RWPE1 (cell line): ENCODE measurements around the gene AKR1D1.

Experiments
- CTCF ChIA-PET: fragments of 350-600 bp; sonication (Branson Sonifier 250); formaldehyde crosslinking; extraction: SDS; loops from one replicate; lab custom pipeline; 2021; lab: Yijun Ruan, JAX
- POLR2A ChIA-PET: fragments of 400-600 bp; formaldehyde crosslinking; extraction: SDS; loops from one replicate; lab custom pipeline; 2020; ENCODE audit warnings: antibody characterized with exemption; ENCODE audit not compliant: low non-redundant PET; lab: Yijun Ruan, JAX
- DNase-seq: peaks from one replicate; pipeline ENCODE4 v3.0.0; 2012; ENCODE audit warnings: low spot score
- H3K27ac ChIP-seq: fragments of 450-650 bp; 2 replicates; pipeline ENCODE4 v1.5.1; 2017
- CTCF ChIP-seq: fragments of 450-650 bp; conservative IDR thresholded peaks from 2 replicates; pipeline ENCODE4 v1.5.1; 2017; ENCODE audit warnings: low read depth, mild to moderate bottlenecking

AKR1D1 gene

GRCh38 chr7:138158739-138159528 lies 82.7 kb downstream of the AKR1D1 start:
- ChIA-PET POLR2A (no interaction called here), CTCF (no interaction called here)
- TF ChIP-seq CTCF: no peak
- no peak overlapping the region for H3K27ac ChIP-seq
- no peak for DNase-seq

GRCh38 chr7:138161600-138162081 lies 85.4 kb downstream of the AKR1D1 start:
- POLR2A ChIA-PET: no interaction called here
- peak; percentile 84 for DNase-seq
- TF ChIP-seq CTCF: peak; percentile 76

GRCh38 chr7:138162236-138162635 lies 86.0 kb downstream of the AKR1D1 start:
- ChIA-PET CTCF (no interaction called here), POLR2A (no interaction called here)
- no peak overlapping the region for H3K27ac ChIP-seq
- no peak for DNase-seq
- no peak for TF ChIP-seq CTCF

More at GRCh38 chr7:138161600-138162081, 85.4 kb downstream of the AKR1D1 start:
- no peak overlapping the region for H3K27ac ChIP-seq
- CTCF ChIA-PET: interaction anchor here (0.6 kb wide), 1 partner anchor 575 kb away, joined by 3 read pairs; no protein-coding TSS in a partner anchor

GRCh38 chr7:138163800-138164199 lies 87.5 kb downstream of the AKR1D1 start:
- DNase-seq: no peak
- CTCF ChIA-PET: no interaction called here
- no peak overlapping the region for H3K27ac ChIP-seq
- TF ChIP-seq CTCF: no peak
- POLR2A ChIA-PET: no interaction called here

GRCh38 chr7:138164804-138165203 lies 88.5 kb downstream of the AKR1D1 start:
- no peak for DNase-seq
- ChIA-PET CTCF (interaction anchor here (0.6 kb wide), 1 partner anchor 1784 kb away, joined by 7 read pairs; no protein-coding TSS in a partner anchor), POLR2A (no interaction called here)
- no peak for TF ChIP-seq CTCF
- H3K27ac ChIP-seq: no peak overlapping the region

- H3K27ac ChIP-seq: no peak overlapping the region
These were observed 90.4 kb downstream of the AKR1D1 start for GRCh38 chr7:138166681-138167080.

More at GRCh38 chr7:138166681-138167080, 90.4 kb downstream of the AKR1D1 start:
- ChIA-PET POLR2A (no interaction called here), CTCF (no interaction called here)
- DNase-seq: no peak
- no peak for TF ChIP-seq CTCF
